ACC112 (cell line): ENCODE measurements around the gene TGFBR3.
"Not testable (repeated sequence)": the region's sequence is repeated elsewhere in the genome, so short reads cannot be mapped to it uniquely, and the experiment has no call there.

ENCODE experiments used
- H2AFZ ChIP-seq: fragments of 200-600 bp; sonication (generic); one replicate; pipeline ENCODE4 v1.6.0; 2017; ENCODE audit warnings: antibody characterized with exemption, low read length; ENCODE audit not compliant: unreplicated experiment
- H3K27ac ChIP-seq: fragments of 200-600 bp; sonication (generic); 2 replicates; pipeline ENCODE4 v1.5.1; 2014; ENCODE audit warnings: low read depth, mild to moderate bottlenecking, antibody characterized with exemption, low read length, moderate library complexity
- H3K27me3 ChIP-seq: fragments of 200-600 bp; sonication (generic); 2 replicates; pipeline ENCODE4 v1.6.1; 2014; ENCODE audit warnings: mild to moderate bottlenecking, antibody characterized with exemption, low read length, moderate library complexity, mixed read lengths; ENCODE audit not compliant: insufficient read depth
- H3K36me3 ChIP-seq: fragments of 200-600 bp; sonication (generic); 2 replicates; pipeline ENCODE4 v1.6.1; 2016; ENCODE audit warnings: mild to moderate bottlenecking, antibody characterized with exemption, low read length, moderate library complexity, mixed read lengths; ENCODE audit not compliant: insufficient read depth
- H3K4me1 ChIP-seq: fragments of 200-600 bp; sonication (generic); one replicate; pipeline ENCODE4 v1.6.1; 2016; ENCODE audit warnings: low read length, mixed read lengths; ENCODE audit not compliant: insufficient read depth, unreplicated experiment, control insufficient read depth
- H3K4me3 ChIP-seq: fragments of 200-600 bp; sonication (generic); 2 replicates; pipeline ENCODE4 v1.5.1; 2014; ENCODE audit warnings: mild to moderate bottlenecking, low read depth, low read length
- H3K79me2 ChIP-seq: fragments of 200-600 bp; sonication (generic); one replicate; pipeline ENCODE4 v1.6.0; 2016; ENCODE audit warnings: low read length; ENCODE audit not compliant: control insufficient read depth, unreplicated experiment, insufficient read depth

The TGFBR3 gene

GRCh38 chr1:91864017-91864700 lies 21.8 kb downstream of the TGFBR3 start:
- H3K4me1 ChIP-seq = peaks cover 13% of the 10 kb centered on the region
- peak overlapping the region; percentile 43 for H2AFZ ChIP-seq
- no peaks in the 10 kb centered on the region for H3K36me3 ChIP-seq
- H3K4me3 ChIP-seq = peak overlapping the region; percentile 50
- H3K79me2 ChIP-seq = peaks cover 10% of the 10 kb centered on the region
- peak overlapping the region; percentile 25 for H3K27ac ChIP-seq
- no peaks in the 10 kb centered on the region for H3K27me3 ChIP-seq

GRCh38 chr1:91863498-91863897 lies 22.5 kb downstream of the TGFBR3 start:
- H3K79me2 ChIP-seq = peaks cover 10% of the 10 kb centered on the region
- H2AFZ ChIP-seq = no peak overlapping the region
- peaks cover 13% of the 10 kb centered on the region for H3K4me1 ChIP-seq
- H3K4me3 ChIP-seq = no peak overlapping the region
- H3K27me3 ChIP-seq = no peaks in the 10 kb centered on the region
- no peaks in the 10 kb centered on the region for H3K36me3 ChIP-seq
- H3K27ac ChIP-seq = no peak overlapping the region

- Histone ChIP-seq H3K4me3 (no peak overlapping the region), H3K27ac (no peak overlapping the region), H3K79me2 (peaks cover 5% of the 10 kb centered on the region), H3K4me1 (peaks cover 13% of the 10 kb centered on the region), H2AFZ (no peak overlapping the region), H3K27me3 (no peaks in the 10 kb centered on the region), H3K36me3 (no peaks in the 10 kb centered on the region)
Measured at GRCh38 chr1:91862120-91862519, 23.8 kb downstream of the TGFBR3 start.

GRCh38 chr1:91857557-91858239 lies 28.3 kb downstream of the TGFBR3 start:
- H3K27ac ChIP-seq = no peak overlapping the region
- H3K4me1 ChIP-seq = no peaks in the 10 kb centered on the region
- no peaks in the 10 kb centered on the region for H3K79me2 ChIP-seq

GRCh38 chr1:91856996-91857395 lies 29.0 kb downstream of the TGFBR3 start:
- H3K4me3 ChIP-seq = no peak overlapping the region
- H3K27ac ChIP-seq = no peak overlapping the region
- peaks cover under 1% of the 10 kb centered on the region for H3K4me1 ChIP-seq
- no peaks in the 10 kb centered on the region for H3K27me3 ChIP-seq
- no peaks in the 10 kb centered on the region for H3K36me3 ChIP-seq
- H2AFZ ChIP-seq = no peak overlapping the region
- H3K79me2 ChIP-seq = no peaks in the 10 kb centered on the region

More at GRCh38 chr1:91857557-91858239, 28.3 kb downstream of the TGFBR3 start:
- Histone ChIP-seq H3K36me3 (no peaks in the 10 kb centered on the region), H3K27me3 (no peaks in the 10 kb centered on the region), H2AFZ (no peak overlapping the region), H3K4me3 (no peak overlapping the region)

- H3K27ac ChIP-seq = no peak overlapping the region
- no peak overlapping the region for H3K4me3 ChIP-seq
- H3K36me3 ChIP-seq = no peaks in the 10 kb centered on the region
- no peaks in the 10 kb centered on the region for H3K27me3 ChIP-seq
- H3K4me1 ChIP-seq = peaks cover 8% of the 10 kb centered on the region
- no peaks in the 10 kb centered on the region for H3K79me2 ChIP-seq
- H2AFZ ChIP-seq = no peak overlapping the region
Measured at GRCh38 chr1:91854852-91855534, 31.0 kb downstream of the TGFBR3 start.

GRCh38 chr1:91853397-91853796 lies 32.6 kb downstream of the TGFBR3 start:
- Histone ChIP-seq H3K36me3 (no peaks in the 10 kb centered on the region), H2AFZ (no peak overlapping the region), H3K27me3 (no peaks in the 10 kb centered on the region)

GRCh38 chr1:91852011-91852410 lies 33.9 kb downstream of the TGFBR3 start:
- H3K36me3 ChIP-seq, H3K27me3 ChIP-seq, H3K4me1 ChIP-seq, H2AFZ ChIP-seq, H3K4me3 ChIP-seq, H3K27ac ChIP-seq, H3K79me2 ChIP-seq: not testable (repeated sequence)

More at GRCh38 chr1:91853397-91853796, 32.6 kb downstream of the TGFBR3 start:
- Histone ChIP-seq H3K79me2 (no peaks in the 10 kb centered on the region), H3K4me1 (peaks cover 8% of the 10 kb centered on the region), H3K4me3 (no peak overlapping the region), H3K27ac (no peak overlapping the region)

- Histone ChIP-seq H2AFZ (peak overlapping the region; percentile 85), H3K79me2 (no peaks in the 10 kb centered on the region), H3K36me3 (no peaks in the 10 kb centered on the region), H3K27me3 (no peaks in the 10 kb centered on the region), H3K27ac (peak overlapping the region; percentile 54), H3K4me1 (peaks cover 14% of the 10 kb centered on the region), H3K4me3 (peak overlapping the region; percentile 60)
Measured at GRCh38 chr1:91851130-91852010, 34.6 kb downstream of the TGFBR3 start.

GRCh38 chr1:91850708-91851107 lies 35.2 kb downstream of the TGFBR3 start:
- Histone ChIP-seq H3K79me2 (no peaks in the 10 kb centered on the region), H3K4me1 (peaks cover 21% of the 10 kb centered on the region), H2AFZ (peak overlapping the region; percentile 85), H3K4me3 (peak overlapping the region; percentile 60), H3K27ac (peak overlapping the region; percentile 54), H3K36me3 (no peaks in the 10 kb centered on the region), H3K27me3 (no peaks in the 10 kb centered on the region)
